Iris pigment epithelial cell (primary cell): ENCODE measurements around the gene CSNK1A1.
"Not testable (repeated sequence)": the region's sequence is repeated elsewhere in the genome, so short reads cannot be mapped to it uniquely, and the experiment has no call there.

Source experiments
- DNase-seq: peaks from one replicate; pipeline ENCODE4 v3.0.0-alpha.2; 2011; ENCODE audit warnings: low read depth

CSNK1A1 gene

GRCh38 chr5:149551227-149552037 is at the start of gene CSNK1A1:
Gene CSNK1A1 (minus strand): TSS chr5:149551439. CDS start chr5:149550964, 475 bp downstream.
- DNase-seq = peak; percentile 99

- no peak for DNase-seq
These were observed 49.7 kb upstream of the CSNK1A1 start for GRCh38 chr5:149600932-149601331.

GRCh38 chr5:149599375-149599774 is 48.1 kb upstream of the CSNK1A1 start:
- DNase-seq = no peak

- DNase-seq = no peak
These were observed 47.7 kb upstream of the CSNK1A1 start for GRCh38 chr5:149598966-149599365.

GRCh38 chr5:149598234-149598633 is 47.0 kb upstream of the CSNK1A1 start:
- not testable (repeated sequence) for DNase-seq

GRCh38 chr5:149597618-149598017 is 46.4 kb upstream of the CSNK1A1 start:
- DNase-seq = no peak

- no peak for DNase-seq
These were observed 45.5 kb upstream of the CSNK1A1 start for GRCh38 chr5:149596712-149597111.

GRCh38 chr5:149595105-149595504 is 43.9 kb upstream of the CSNK1A1 start:
- peak; percentile 36 for DNase-seq

GRCh38 chr5:149594206-149594895 is 43.1 kb upstream of the CSNK1A1 start:
- DNase-seq = no peak

GRCh38 chr5:149593370-149593769 is 42.1 kb upstream of the CSNK1A1 start:
- no peak for DNase-seq

- DNase-seq = no peak
These were observed 37.7 kb upstream of the CSNK1A1 start for GRCh38 chr5:149588936-149589335.

- no peak for DNase-seq
These were observed 35.6 kb upstream of the CSNK1A1 start for GRCh38 chr5:149586708-149587318.

GRCh38 chr5:149585910-149586309 is 34.7 kb upstream of the CSNK1A1 start:
- DNase-seq = no peak

- no peak for DNase-seq
These were observed 32.9 kb upstream of the CSNK1A1 start for GRCh38 chr5:149584121-149584520.

GRCh38 chr5:149583394-149583793 is 32.2 kb upstream of the CSNK1A1 start:
- DNase-seq = no peak

GRCh38 chr5:149581931-149582768 is 30.9 kb upstream of the CSNK1A1 start:
- no peak for DNase-seq

GRCh38 chr5:149581192-149581861 is 30.1 kb upstream of the CSNK1A1 start, which contains the start of gene ARHGEF37:
Gene ARHGEF37 (plus strand): TSS chr5:149581498. CDS start chr5:149597770, 16,272 bp downstream.
- peak; percentile 43 for DNase-seq

GRCh38 chr5:149580808-149581191 is 29.6 kb upstream of the CSNK1A1 start:
- no peak for DNase-seq

- DNase-seq = no peak
These were observed 27.7 kb upstream of the CSNK1A1 start for GRCh38 chr5:149578896-149579295.

GRCh38 chr5:149576021-149576420 is 24.8 kb upstream of the CSNK1A1 start:
- no peak for DNase-seq

- DNase-seq = no peak
These were observed 23.9 kb upstream of the CSNK1A1 start for GRCh38 chr5:149575131-149575530.
